GM12891 (cell line): Measurements from ENCODE around the gene KRR1.
"Not testable (repeated sequence)": the region's sequence is repeated elsewhere in the genome, so short reads cannot be mapped to it uniquely, and the experiment has no call there.

ENCODE experiments used
- DNase-seq: peaks from one replicate; pipeline ENCODE4 v3.0.0; 2011; ENCODE audit warnings: low spot score; ENCODE audit not compliant: insufficient read length
- FAIRE-seq: peaks from 2 replicates; lab custom pipeline; 2011; peaks lifted over from hg19 to GRCh38; lab: Jason Lieb, UNC
- PAX5 ChIP-seq: IDR thresholded peaks from 2 replicates; pipeline ENCODE4 v1.6.1; 2011; ENCODE audit warnings: low read length, moderate library complexity, mild to moderate bottlenecking; ENCODE audit not compliant: insufficient read depth, severe bottlenecking
- POLR2A ChIP-seq: IDR thresholded peaks from 2 replicates; pipeline ENCODE4 v1.6.1; 2011; ENCODE audit warnings: low read depth, low read length, control low read depth
- POLR2AphosphoS5 ChIP-seq: IDR thresholded peaks from 2 replicates; pipeline ENCODE4 v1.6.1; 2011; ENCODE audit warnings: low read depth, low read length, control low read depth
- POU2F2 ChIP-seq: IDR thresholded peaks from 2 replicates; pipeline ENCODE4 v1.6.1; 2011; ENCODE audit warnings: low read depth, mild to moderate bottlenecking, control low read depth, low read length, moderate library complexity
- SPI1 ChIP-seq: IDR thresholded peaks from 2 replicates; pipeline ENCODE4 v1.6.1; 2011; ENCODE audit warnings: low read depth, low read length, control low read depth
- TAF1 ChIP-seq: IDR thresholded peaks from 2 replicates; pipeline ENCODE4 v1.6.1; 2011; ENCODE audit warnings: low read depth, low read length, control low read depth

The KRR1 gene

DNA sequence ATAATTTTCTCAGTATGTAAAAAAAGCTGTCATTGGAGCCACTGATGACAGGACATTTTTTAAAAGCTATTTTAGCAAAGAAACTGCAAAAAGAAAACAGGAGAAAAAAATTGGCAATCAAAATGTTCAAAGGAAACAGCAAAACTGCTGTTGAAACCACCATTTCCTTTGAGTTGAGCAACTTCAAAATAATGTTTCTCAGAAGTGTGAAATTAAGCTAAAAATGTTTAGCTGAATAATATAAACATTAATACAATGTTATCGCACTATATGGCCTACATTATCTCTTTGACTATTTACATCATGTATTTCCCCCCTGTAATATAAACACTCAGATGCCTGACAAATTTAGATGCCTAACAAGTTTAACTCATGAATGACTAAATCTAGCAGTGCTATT lies 54.2 kb downstream of the KRR1 start:
- no peak for FAIRE-seq
- TF ChIP-seq POLR2AphosphoS5: no peak
- no peak for TF ChIP-seq TAF1
- no peak for TF ChIP-seq SPI1
- no peak for TF ChIP-seq PAX5
- TF ChIP-seq POLR2A: no peak
- no peak for TF ChIP-seq POU2F2
- DNase-seq: no peak

DNA sequence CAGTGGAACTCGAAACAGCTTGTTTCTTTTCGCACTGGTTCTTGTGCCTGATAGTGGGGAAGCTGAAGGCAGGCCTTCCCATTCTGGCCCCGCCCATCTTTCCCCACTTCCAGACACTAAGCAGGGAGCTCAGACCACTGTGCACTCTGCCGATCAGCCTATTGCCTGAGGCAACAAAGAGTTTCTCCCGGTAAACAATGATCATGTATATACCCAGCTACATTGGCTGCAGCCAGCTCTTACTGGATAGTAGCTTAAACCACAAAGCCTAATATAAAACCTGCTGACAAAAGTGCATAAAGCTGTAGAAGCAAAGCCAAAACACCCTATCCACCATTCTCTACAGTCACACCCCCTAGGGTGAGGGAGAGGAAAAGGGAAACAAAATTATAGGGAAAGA lies 55.6 kb downstream of the KRR1 start:
- FAIRE-seq (no peak), DNase-seq (no peak)
- TF ChIP-seq PAX5: no peak
- no peak for TF ChIP-seq POU2F2
- no peak for TF ChIP-seq SPI1
- no peak for TF ChIP-seq POLR2A
- TF ChIP-seq POLR2AphosphoS5: no peak

DNA sequence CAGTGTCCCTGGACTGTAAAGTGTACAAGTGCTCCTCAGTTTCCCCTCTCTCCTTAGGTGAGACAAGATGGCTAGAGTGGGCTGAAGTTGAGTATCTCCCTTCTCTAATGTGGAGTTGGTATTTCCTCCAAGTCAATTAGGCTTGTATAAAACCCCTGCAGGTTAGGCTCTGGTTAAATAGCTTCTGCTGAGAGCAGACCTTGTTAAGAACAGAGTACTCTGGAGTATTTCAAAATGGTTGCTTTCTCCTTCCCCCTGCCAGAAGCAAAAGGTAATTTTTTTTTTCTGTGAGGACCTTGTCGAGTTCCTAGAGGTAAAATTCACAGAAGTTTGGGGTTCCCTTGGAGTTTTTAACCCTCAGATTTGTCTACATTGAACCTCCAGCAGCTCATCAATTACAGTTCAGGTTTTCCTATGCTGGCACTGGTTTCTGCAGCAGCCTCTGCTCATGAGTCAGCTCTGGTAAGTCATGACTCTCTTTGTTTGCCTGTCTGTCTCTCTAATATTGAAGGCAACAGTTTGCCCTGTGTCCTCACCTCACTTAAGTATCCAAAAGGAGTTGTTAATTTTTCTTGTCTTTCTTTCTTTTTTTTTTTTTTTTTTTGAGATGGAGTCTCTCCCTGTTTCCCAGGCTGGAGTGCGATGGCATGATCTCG lies 58.6 kb downstream of the KRR1 start:
- TF ChIP-seq PAX5 (no peak), TAF1 (no peak), POLR2AphosphoS5 (no peak), SPI1 (no peak), POU2F2 (no peak), POLR2A (no peak)
- FAIRE-seq: no peak
- no peak for DNase-seq

DNA sequence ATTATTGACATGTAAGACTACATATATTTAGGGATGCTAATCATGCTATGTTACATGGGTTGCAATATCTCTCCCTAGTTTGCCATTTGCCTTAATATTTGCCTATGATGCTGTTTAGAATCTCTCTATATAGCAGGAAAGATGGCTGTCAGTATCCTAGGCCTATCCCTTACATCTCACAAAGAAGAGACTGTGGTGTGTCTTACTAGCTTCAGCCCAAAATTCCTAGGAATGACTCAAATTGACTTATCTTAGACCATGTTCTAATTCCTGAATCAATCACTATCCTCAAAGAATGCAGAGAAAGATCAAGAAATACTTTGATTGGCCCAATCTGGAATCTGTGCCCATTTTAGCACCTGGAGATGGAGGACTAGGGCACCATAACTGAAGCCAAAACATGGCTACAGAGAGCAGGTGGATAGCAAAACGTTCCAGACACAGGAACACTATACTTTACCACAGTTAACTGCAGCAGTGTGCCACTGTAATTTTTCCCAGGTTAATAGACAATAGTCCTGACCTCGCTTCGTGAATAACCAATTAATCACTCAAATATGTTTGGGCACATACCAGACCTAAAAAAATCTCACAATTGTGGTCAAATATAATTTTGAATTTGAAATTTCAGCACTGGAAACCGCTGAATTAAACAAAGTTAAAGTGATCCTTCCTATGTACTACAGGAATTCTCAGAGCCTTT lies 63.6 kb downstream of the KRR1 start:
- FAIRE-seq (no peak), DNase-seq (no peak)

DNA sequence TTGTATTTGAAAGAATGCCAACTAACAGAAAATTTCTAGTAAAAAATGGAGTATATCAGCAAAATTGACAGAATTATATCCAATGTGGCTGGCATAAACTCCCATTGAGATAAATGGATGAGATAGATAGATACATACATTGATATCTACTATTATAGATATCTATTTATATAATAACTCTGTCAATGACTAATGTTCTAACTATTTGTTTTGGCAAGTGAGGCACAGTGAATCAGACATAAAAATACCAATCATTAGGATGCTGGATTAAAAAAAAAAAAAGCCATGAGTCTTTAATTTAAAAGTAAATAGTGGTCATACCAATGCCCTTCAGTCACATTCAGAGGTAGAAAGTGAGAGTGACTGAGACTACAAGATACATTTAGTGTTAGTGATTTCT lies 64.6 kb downstream of the KRR1 start:
- DNase-seq: no peak
- TF ChIP-seq POLR2AphosphoS5: no peak
- TF ChIP-seq POU2F2: no peak
- TF ChIP-seq PAX5: no peak
- no peak for TF ChIP-seq SPI1
- no peak for FAIRE-seq

More for the DNA sequence above, 63.6 kb downstream of the KRR1 start:
- TF ChIP-seq POLR2A: no peak
- TF ChIP-seq TAF1: no peak
- no peak for TF ChIP-seq POLR2AphosphoS5
- TF ChIP-seq POU2F2: no peak
- no peak for TF ChIP-seq SPI1
- TF ChIP-seq PAX5: no peak

DNA sequence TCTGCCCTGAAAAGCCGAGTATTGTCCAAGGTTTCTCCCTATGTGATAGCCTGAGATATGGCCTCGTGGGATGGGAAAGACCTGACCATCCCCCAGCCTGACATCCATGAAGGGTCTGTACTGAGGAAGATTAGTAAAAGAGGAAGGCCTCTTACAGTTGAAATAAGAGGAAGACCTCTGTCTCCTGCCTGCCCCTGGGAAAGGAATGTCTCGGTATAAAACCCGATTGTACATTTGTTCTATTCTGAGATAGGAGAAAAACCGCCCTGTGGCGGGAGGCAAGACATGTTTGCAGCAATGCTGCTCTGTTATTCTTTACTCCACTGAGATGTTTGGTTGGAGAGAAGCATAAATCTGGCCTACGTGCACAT lies 66.3 kb downstream of the KRR1 start:
- not testable (repeated sequence) for FAIRE-seq, DNase-seq

DNA sequence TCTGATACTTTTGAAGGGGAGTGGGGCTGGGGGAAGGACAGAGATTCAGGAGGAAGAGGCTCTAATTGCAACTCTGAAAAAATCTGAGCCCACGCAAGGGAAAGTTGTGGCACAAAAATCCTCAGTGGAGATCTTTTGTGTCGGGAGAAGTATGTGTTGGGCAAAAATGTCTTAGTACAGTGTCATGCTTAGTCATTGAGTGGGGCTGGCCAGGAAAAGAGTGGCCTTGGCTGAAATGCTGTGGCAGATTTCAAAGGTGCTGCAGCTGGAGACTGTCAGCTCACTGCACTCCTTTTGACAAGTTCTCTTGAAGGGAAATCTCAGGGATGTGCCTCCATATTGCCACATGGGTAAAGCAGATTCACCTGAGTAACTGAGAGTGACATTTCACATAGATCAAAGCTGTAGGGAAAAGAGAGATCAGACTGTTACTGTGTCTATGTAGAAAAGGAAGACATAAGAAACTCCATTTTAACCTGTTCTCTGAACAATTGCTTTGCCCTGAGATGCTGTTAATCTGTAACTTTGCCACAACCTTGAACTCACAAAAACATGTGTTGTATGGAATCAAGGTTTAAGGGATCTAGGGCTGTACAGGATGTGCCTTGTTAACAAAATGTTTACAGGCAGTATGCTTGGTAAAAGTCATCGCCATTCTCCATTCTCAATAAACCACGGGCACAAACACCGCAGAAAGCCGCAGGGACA lies 66.8 kb downstream of the KRR1 start:
- no peak for FAIRE-seq

DNA sequence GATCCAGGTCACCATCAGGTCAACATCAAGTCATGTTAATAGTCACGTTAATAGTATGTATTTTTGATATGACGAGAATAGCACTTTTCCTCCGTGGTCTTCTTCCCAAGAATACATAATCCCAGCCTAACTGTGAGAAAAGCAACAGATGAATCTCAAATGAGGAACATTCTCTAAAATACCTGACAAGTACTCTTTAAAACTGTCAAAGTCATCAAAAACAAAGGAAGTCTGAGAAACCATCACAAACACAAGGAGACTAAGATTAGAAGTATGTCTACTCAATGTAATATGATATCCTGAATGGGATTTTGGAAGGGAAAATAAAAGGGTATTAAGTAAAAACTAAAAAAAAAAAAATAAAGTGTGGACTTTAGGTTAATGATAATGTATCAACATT lies 67.7 kb downstream of the KRR1 start:
- TF ChIP-seq POLR2A: no peak
- no peak for TF ChIP-seq PAX5
- TF ChIP-seq SPI1: no peak
- TF ChIP-seq TAF1: no peak
- TF ChIP-seq POLR2AphosphoS5: no peak
- TF ChIP-seq POU2F2: no peak
- no peak for FAIRE-seq
- no peak for DNase-seq

More for the DNA sequence above, 66.8 kb downstream of the KRR1 start:
- no peak for DNase-seq
- TF ChIP-seq TAF1 (no peak), POLR2A (no peak), PAX5 (no peak), POU2F2 (no peak), SPI1 (no peak), POLR2AphosphoS5 (no peak)

DNA sequence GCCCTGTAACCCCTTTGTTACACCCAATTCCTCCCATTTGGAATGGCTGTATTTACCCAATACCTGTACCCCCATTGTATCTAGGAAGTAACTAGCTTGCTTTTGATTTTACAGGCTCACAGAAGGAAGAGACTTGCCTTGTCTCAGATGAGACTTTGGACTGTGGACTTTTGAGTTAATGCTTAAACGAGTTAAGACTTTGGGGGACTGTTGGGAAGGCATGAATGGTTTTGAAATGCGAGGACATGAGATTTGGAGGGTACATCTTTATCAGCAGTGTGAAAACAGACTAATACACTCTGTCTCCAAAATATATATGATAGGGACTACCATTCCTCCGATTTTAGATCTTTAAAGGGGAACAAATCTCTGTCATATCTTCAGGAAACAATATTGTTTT lies 69.0 kb downstream of the KRR1 start:
- DNase-seq, FAIRE-seq: not testable (repeated sequence)

DNA sequence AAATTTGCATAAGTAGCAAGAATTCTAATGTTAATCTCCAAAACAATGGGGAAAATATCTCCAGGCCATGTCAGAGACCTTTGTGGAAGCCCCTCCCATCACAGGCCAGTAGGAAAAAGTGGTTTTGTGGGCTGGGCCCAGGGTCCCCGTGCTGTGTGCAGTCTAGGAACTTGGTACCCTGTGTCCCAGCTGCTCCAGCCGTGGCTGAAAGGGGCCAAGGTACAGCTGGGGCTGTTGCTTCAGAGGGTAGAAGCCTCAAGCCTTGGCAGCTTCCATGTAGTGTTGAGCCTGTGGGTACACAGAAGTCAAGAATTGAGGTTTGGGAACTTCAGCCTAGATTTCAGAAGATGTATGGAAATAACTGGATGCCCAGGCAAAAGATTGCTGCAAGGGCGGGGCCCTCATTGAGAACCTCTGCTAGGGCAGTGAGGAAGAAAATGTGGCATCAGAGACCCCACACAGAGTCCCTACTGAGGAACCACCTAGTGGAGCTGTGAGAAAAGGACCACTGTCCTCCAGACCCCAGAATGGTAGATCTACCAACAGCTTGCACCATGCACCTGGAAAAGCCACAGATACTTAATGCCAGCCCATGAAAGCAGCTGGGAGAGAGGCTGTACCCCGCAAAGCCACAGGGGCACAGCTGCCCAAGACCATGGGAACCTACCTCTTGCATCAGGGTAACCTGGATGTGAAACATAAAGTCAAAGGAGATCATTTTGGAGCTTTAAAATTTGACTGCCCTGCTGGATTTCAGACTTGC lies 69.5 kb downstream of the KRR1 start:
- not testable (repeated sequence) for DNase-seq, FAIRE-seq
